ENCODE data around the gene POLD2. TPM values are rescaled to one million over a fixed set of nuclear protein-coding genes. Genes with fewer than 3 reads are reported as not detected.

Gene POLD2
- total RNA-seq, 1 donor from 2014 or later = 103 TPM

- Histone ChIP-seq H3K4me3 (ENCODE audit: low read depth, low read length) (no peak overlapping the region), H3K27me3 (ENCODE audit: control insufficient read depth, insufficient read depth, low read length) (no peaks in the 10 kb centered on the region), H3K36me3 (ENCODE audit: control insufficient read depth, insufficient read depth, low read length) (peaks cover 17% of the 10 kb centered on the region)
- DNase-seq (ENCODE audit: low read depth) (peak; percentile 31), FAIRE-seq (no peak)
- TF ChIP-seq CTCF (IDR thresholded peaks at IDR 0.05; ENCODE audit: insufficient read depth, low read length, severe bottlenecking) = no peak
These were observed 51.5 kb downstream of the POLD2 start for GRCh38 chr7:44071726-44072363.

- no peak for DNase-seq (ENCODE audit: low read depth)
- FAIRE-seq = no peak
- Histone ChIP-seq H3K27me3 (ENCODE audit: control insufficient read depth, insufficient read depth, low read length) (no peaks in the 10 kb centered on the region), H3K36me3 (ENCODE audit: control insufficient read depth, insufficient read depth, low read length) (peaks cover 4% of the 10 kb centered on the region), H3K4me3 (ENCODE audit: low read depth, low read length) (no peak overlapping the region)
- no peak for TF ChIP-seq CTCF (IDR thresholded peaks at IDR 0.05; ENCODE audit: insufficient read depth, low read length, severe bottlenecking)
These were observed 55.3 kb downstream of the POLD2 start for GRCh38 chr7:44068054-44068453.

DNA sequence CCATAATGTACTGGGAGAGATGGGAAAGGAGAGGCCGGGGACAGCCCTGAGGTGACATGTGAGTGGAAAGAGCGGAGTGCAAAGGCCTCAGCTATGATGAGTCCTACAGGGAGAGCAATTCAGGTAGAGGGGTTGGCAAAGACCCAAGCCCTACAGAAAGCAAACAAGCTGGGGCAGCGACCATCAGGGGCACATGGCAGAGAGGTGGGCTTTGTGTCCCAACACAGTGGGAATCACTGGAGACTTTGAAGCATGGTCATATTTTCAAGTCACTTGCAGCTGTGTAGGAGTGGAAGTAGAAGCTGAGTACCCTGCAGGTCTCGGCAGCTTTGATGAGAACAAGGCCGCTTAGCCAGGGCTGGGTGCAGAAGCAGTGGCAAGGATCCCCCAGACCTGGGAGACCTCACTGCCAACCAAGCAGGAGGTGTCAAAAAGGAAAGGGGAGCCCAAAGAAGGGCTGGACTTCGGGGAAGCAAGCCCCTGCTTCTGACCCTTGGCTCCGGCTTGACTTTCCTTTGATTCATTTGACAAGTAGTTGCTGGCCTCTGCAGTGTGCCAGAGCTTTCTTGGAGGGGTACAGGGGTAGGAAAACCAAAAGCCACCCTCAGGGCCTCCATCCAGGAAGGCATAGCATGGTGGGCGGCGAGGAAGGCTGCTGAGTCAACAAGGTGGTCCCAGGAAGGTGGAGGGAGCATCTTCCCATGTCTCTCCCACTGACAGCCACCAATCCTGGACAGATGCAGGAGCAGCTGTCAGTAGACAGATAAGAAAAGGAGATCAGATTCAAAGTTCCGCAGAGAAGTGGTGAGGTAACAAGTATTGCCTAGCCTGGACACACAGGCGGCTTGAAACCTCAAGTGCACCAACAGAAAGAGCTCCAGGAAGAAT, 56.0 kb downstream of the POLD2 start:
- DNase-seq (ENCODE audit: low read depth) = no peak
- no peak for TF ChIP-seq CTCF (IDR thresholded peaks at IDR 0.05; ENCODE audit: insufficient read depth, low read length, severe bottlenecking)
- no peaks in the 10 kb centered on the region for H3K27me3 ChIP-seq (ENCODE audit: control insufficient read depth, insufficient read depth, low read length)
- no peaks in the 10 kb centered on the region for H3K36me3 ChIP-seq (ENCODE audit: control insufficient read depth, insufficient read depth, low read length)
- no peak overlapping the region for H3K4me3 ChIP-seq (ENCODE audit: low read depth, low read length)
- no peak for FAIRE-seq

- Histone ChIP-seq H3K36me3 (ENCODE audit: control insufficient read depth, insufficient read depth, low read length) (no peaks in the 10 kb centered on the region), H3K4me3 (ENCODE audit: low read depth, low read length) (no peak overlapping the region), H3K27me3 (ENCODE audit: control insufficient read depth, insufficient read depth, low read length) (no peaks in the 10 kb centered on the region)
- FAIRE-seq = no peak
- no peak for DNase-seq (ENCODE audit: low read depth)
- TF ChIP-seq CTCF (IDR thresholded peaks at IDR 0.05; ENCODE audit: insufficient read depth, low read length, severe bottlenecking) = no peak
These were observed 56.8 kb downstream of the POLD2 start for GRCh38 chr7:44066494-44067063.

DNA sequence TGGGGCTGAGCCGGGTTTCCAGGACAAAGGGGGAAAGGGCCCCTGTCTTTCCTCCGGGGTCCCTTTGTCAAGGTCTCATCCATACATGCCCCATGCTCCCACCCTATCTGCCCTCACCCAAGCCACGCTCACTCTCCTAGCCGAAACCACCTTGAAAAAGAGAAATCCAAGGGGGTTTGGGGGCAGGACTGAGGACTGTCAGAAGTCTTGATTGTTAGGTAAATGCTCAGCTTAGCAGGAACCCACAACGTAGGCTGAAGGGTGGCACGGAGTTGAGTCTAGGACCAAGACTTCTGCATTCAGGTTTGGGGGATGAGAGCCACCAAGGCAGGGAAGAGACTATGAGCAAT, 57.3 kb downstream of the POLD2 start:
- DNase-seq (ENCODE audit: low read depth) (no peak), FAIRE-seq (no peak)
- Histone ChIP-seq H3K27me3 (ENCODE audit: control insufficient read depth, insufficient read depth, low read length) (no peaks in the 10 kb centered on the region), H3K36me3 (ENCODE audit: control insufficient read depth, insufficient read depth, low read length) (no peaks in the 10 kb centered on the region), H3K4me3 (ENCODE audit: low read depth, low read length) (no peak overlapping the region)
- no peak for TF ChIP-seq CTCF (IDR thresholded peaks at IDR 0.05; ENCODE audit: insufficient read depth, low read length, severe bottlenecking)

Measured in bronchial epithelial cell (primary cell).